GM12878 (cell line): ENCODE data around the gene CRYBB1. TPM values are rescaled to one million over a fixed set of nuclear protein-coding genes. Genes with fewer than 3 reads are reported as not detected.

Experiments
- SKIL ChIP-seq: fragments of 450-650 bp; IDR thresholded peaks from 2 replicates; pipeline ENCODE4 v1.6.1; 2017; ENCODE audit warnings: mild to moderate bottlenecking, low read depth, inconsistent platforms; ENCODE audit not compliant: poor library complexity, severe bottlenecking
- SUPT20H ChIP-seq: IDR thresholded peaks from 2 replicates; pipeline ENCODE4 v1.6.1; 2011; ENCODE audit warnings: low read depth, mild to moderate bottlenecking, low read length, moderate library complexity, borderline replicate concordance; ENCODE audit not compliant: control insufficient read depth
- ZBTB40 ChIP-seq: fragments of 450-650 bp; IDR thresholded peaks from 2 replicates; pipeline ENCODE4 v1.6.1; 2016; ENCODE audit warnings: mild to moderate bottlenecking, moderate library complexity, borderline replicate concordance
- polyA plus RNA-seq, 11 experiments: library from polyadenylated mRNA; depleted of rRNA in 4 of 11; unstranded in 6 of 11; stranded (reverse) in 5 of 11; fragments of >200 nt; fragmentation: Nextera tagmentation in 4 of 11; fragmentation: Illumina TruSeq in 1 of 11; extraction: Ambion mirVana in 4 of 11; extraction: Trizol in 1 of 11; gene quantifications; 1 replicate in 1 of 11; 2 replicates in 10 of 11; pipeline versions ENCODE4 v1.2.1 to v1.2.3, GENCODE V29; 2011 to 2016; ENCODE audit warnings: inconsistent platforms in 2 of 11, missing spikeins in 2 of 11, low read depth in 1 of 11
- total RNA-seq, 4 experiments: library from RNA; depleted of rRNA in 3 of 4; stranded (reverse); fragments of >200 nt in 3 of 4; fragmentation: Illumina TruSeq in 1 of 4; extraction: Trizol in 1 of 4; gene quantifications; 2 replicates each; pipeline versions ENCODE4 v1.2.1 to v1.2.3, GENCODE V29; 2013 to 2021

Gene CRYBB1
- total and polyA plus RNA-seq, 10 of the 15 experiments (the other 5 are each of a cell fraction or from before 2014, with no cell fraction given): 0.09 to 0.64 (median 0.23) TPM; not detected in 5

GRCh38 chr22:26631282-26631681 is 13.5 kb upstream of the CRYBB1 start (continued):
- TF ChIP-seq ZBTB40 (no peak), SKIL (no peak), SUPT20H (no peak)
